GF-D8 (cell line): Measurements from ENCODE around the gene GYPB.
"Not testable (repeated sequence)": the region's sequence is repeated elsewhere in the genome, so short reads cannot be mapped to it uniquely, and the experiment has no call there.

Source experiments
- DNase-seq: peaks from one replicate; lab custom pipeline; 2025; lab: John Stamatoyannopoulos, UW

GYPB gene

DNA sequence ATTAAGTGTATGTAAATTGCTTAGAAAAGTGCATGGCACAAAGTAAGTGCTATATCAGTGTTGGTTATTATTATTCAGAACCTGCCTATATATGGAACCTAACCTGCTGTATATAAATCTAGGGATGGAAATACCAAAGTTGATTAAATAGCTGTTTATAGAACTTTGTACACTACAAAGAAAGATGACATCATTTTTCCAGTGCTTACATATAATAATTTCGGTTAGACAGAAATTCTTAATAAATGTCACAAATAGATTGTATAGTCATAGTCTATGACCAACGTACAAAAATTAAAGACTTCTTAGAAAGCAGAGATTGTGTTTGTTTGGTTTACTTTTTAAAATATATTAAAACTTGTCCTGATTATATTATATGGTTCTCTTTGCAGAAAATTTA is 4.4 kb downstream of the GYPB start:
- DNase-seq, result no peak

DNA sequence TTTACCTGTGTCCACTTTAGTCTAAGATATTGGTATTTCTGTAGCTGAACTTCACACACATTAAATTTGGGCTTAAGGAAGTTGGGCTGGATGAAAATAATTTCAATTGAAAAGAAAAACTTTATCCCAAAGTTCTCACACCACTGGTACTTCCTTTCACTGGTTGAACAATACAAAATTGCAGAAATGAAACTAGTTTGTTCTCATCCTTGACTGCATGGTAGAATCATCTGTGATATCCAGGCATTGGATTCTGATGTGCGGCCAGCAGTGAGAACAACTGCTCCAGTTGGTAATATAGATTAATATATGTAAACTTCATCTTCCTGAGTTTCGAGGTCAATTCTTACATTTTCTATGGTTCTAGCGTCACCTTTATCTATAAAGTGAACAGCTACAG is 10.6 kb downstream of the GYPB start:
- not testable (repeated sequence) for DNase-seq

DNA sequence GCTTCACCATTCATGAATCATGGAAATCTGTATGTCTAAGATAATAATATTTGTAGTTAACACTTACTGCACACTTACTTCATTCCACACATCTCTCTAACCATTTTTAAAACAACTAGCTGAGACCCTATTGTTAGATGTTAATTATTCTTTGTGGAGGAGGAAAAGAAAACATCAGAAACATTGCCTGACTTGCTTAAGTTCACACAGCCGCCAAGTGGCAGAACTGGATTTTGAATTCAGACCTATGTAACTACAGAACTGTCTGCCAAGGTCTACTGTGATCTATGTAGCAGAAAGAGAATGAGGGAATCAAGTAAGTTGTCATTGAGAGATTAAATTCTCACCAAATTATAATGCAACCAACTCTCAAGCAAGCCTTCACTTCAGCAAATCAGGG is 11.2 kb downstream of the GYPB start:
- DNase-seq, result not testable (repeated sequence)

DNA sequence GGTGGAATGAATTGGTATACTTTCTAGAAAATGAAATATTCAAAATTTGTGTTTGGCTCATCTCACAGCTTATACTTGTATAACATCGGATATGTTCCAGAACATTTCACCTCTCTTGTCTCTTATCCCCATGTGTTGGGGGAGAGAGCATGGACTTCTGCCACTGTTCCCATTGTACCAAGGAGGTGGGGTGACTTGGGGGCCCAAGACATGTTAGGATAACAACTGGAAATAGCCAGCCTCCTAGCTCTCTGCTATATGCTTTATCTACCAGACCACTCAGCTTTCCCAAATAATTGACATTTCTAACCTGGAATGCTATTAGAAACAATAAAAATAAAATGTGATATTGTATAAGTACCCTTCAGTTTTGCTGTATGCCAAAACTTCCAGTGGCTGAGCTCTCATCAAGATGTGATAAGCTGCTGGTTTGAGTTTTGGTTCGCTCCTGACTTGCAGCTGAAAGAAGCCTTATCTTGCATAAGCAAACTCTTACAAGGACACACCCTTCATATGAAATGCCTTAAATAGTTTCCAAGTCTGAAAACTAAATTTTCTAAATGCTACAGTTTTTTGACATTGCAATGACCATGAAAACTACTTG is 12.9 kb downstream of the GYPB start:
- DNase-seq, result not testable (repeated sequence)

DNA sequence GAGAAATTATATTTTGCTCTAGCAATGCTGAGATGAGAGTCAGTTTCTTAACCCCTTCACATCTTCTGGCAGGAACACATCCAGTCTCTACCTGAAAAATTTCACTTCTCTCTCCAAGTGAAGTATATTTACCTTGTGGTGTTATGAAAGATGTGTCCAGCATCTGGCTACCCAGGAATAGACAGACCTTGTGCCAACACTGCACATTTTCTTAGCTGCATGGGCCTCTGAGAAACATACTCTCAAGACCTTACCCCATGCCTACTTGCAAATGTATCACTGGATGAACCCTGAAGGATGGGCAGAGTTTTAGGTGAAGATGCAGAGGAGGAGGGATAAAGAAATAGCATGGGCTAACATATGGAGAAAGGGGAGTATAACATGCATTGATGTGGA is 13.6 kb downstream of the GYPB start:
- DNase-seq, result not testable (repeated sequence)

DNA sequence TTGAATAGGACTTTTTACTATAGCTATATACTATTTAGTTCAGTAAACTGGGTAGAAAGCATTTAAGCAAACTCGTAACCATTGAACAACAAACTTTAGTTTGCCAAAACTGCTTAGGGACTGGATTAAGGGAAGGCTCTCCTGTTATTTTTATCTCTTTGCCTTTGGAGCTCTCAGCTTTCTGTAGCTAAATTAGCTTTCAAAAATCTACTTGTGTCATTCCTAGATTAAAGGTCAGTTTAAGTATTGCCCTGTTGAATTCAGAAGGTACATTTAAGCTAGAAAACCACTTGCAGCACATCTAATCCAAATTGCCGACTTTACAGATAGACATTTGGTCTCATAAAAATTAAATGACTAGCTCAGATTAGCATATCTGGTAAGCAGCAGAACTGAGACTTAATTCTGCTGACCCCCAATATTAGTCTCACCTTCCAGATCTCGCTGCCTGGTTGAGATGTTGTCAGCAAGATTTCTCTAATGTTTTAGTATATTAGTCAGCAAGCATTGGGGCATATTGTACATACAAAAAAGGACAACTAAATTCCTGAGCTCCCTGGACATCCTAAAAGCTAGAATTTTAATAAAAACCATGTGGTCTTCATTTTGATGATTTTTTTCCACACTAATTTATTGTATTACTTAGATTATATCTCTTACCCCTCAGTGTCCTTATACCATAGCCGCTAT is 14.2 kb downstream of the GYPB start:
- not testable (repeated sequence) for DNase-seq

DNA sequence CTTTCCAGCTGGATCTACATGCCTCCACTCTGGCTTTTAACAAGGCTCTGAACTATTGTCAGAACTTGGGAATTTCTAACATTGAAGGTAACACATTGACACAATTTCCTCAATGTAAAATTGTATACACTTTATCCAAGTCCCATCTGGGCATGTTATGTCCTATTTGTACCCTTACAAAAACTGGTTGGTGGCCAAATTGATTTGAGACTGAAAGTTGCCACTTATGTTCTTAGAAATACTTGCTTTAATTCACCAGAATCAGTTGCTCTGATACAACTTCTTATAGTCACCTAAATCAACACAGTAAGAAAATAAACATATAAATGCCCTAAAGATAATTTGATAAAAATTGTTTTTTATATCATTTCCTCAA is 15.3 kb downstream of the GYPB start:
- DNase-seq, result not testable (repeated sequence)

DNA sequence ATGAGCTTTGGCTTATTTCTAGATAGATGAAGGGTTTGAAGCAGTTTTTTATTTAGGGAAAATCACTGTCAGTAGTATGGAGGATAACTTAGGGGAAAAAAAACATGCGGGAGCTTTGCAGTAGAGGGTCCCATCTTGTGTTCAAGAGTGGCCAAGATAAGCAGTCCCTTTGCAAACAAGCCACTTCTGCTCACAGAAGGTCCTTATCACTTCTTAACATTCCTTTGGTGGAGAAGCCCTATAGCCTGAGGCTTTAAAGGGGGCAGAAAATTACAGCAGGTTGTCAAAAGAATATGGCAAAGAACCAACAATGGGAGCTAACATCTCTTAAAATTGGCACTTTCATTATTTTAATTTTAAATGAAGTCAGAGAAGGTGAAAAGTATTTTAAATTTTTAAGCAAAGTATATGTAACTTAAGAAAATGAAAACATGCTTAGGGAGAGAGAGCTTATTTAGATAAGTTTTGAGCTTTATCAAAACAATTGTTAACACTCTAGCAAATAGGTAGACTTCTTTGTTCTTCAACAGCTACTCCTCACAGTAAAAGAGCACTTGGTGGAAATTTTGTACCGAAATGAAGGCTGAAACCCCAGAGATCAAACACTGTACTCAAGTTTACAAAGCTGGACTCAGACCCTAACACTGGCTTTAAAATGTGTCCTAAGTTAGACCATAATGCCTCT is 15.8 kb downstream of the GYPB start:
- DNase-seq, result not testable (repeated sequence)

DNA sequence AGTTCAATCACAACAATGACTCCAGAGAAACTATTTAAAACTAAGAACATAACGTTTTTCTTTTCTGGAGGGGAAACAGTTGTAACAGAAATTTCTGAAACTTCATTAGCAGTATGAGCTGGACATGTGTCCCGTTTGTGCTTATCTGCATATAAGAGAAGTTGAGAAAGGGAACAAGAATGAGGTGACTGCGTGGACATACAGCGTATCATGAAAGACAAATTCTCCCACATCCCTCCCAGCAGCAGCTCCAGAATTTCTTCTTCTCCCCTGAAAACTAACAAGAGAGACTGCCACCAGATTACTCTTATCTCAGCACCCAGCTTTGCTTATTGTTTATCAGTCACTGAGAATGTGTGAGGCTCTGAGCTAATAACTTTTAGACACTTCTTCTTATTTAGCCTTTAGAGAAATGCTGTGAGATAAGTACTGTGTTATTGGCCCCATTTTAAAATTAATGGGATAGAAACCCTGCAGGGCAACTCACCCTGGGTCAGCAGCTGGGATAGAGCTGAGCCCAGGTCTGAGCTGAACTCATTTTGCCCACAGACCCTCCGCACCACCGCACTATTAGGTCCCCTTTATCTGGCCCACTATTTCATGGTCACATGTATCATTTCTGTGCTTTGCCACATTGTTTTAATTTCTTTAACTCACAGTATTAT is 18.7 kb downstream of the GYPB start:
- not testable (repeated sequence) for DNase-seq

DNA sequence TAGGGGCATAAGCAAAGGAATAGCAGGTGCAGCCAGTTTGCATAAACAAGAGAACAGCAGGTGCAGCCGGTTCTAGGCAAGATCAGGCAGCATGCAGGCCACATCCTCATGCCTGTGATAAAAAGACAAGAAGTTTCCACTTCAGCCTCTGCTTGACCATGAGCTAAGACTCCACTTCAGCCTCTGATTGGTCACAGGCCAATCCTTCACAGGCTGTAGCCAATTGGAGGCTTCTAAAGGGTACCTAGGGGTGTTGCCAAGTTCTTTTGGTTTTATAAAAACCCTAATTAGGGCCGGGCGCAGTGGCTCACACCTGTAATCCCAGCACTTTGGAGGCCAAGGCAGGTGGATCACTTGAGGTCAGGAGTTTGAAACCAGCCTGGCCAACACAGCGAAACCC is 23.0 kb downstream of the GYPB start:
- not testable (repeated sequence) for DNase-seq

DNA sequence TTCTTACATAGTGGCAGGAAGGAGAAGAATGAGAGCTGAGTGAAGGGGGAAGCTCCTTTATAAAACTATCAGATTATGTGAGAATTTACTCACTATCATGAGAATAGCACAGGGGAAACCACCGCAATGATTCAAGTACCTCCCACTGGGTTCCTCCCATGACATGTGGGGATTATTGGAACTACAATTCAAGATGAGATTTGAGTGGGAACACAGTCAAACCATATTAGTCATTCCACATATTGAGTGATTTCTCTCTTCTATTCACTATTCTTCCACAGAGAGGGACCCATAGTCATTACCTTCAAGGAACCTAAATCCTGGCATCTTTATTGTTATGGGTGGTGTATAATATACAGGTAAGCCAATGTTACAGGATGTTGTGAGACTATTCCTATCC is 27.4 kb downstream of the GYPB start:
- DNase-seq, result not testable (repeated sequence)

DNA sequence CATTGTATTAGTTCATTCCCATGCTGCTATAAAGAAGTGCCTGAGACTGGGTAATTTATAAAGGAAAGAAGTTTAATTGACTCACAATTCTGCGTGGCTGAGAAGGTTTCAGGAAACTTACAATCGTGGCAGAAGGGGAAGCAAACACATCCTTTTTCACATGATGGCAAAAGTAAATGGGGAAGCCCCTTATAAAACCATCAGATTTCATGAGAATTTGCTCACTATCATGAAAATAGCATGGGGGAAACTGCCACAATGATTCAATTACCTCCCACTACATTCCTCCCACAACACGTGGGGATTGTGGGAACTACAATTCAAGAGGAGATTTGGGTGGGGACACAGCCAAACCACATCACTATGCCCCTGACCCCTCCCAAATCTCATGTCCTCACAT is 28.5 kb downstream of the GYPB start:
- DNase-seq, result not testable (repeated sequence)

DNA sequence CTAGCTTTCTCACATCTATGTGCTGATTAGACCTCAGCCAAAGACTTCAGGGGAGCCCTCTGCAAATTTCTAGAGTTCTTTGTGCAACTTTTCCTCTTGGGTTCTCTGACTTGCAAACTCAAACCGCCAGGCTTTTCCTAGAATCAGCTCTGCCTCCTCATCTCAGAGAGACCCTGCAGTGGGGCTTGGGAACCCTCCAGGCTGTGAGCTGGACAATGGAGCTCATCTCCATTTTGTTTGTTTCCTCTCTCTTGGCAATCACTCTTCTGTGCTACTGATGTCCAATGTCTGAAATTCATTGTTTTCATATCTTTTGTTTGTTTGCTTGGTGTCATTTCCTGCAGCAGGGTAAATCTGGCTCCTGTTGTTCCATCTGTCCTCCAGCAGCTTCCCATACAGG is 33.0 kb downstream of the GYPB start:
- DNase-seq, result no peak

DNA sequence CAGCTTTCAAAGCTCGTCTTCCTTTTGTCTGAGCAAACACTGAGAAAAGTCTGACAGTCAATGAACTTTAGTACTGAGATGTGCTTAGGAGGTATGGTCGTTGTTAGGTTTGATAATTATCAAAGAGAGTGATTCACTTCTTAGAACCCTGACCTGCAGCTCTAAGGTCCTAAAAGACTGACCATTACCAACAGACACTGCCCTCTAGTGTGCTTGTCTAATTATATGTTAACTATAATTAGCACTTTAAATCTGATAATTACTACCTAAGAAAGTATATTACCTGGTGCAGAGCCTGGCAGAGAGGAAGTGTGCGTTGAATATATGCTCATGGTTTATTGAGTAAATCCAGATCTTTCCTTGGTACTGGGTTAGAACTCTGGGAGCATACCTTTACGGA is 38.4 kb downstream of the GYPB start:
- not testable (repeated sequence) for DNase-seq

DNA sequence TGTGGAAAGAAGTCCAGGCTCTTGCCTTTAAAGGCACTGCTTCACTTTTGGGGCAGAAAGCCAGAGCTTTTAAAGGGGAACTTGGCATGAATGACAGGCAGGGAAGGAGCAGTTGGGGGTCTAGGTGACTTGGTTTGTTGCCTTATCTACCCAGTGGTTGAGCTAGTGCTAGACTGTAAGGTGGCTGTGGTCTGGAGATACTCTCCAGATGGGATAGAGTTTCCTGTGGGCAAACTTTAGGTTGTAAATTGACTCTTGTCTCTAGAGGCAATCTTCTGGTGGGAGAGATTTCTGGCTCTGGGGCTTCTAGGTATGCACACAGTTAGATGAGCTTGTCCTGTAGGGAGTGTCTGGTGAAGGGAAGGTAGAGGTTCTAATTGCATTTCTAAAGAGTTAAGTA is 43.7 kb downstream of the GYPB start:
- DNase-seq, result not testable (repeated sequence)

DNA sequence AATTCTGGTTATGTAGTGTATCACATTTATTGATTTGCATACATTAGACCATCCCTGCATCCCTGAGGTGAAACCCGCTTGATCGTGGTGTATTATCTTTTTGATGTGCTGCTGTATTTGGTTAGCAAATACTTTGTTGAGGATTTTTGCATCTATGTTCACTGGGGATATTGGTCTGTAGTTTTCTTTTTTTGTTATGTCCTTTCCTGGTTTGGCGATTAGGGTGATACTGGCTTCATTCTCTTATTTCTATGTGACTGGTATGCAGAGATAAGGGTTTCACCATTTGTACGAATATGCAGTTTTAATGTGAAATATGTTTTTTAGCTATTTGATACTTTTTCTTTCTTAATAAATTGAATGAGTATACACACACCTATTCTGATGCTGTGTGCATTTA is 45.2 kb downstream of the GYPB start:
- not testable (repeated sequence) for DNase-seq

DNA sequence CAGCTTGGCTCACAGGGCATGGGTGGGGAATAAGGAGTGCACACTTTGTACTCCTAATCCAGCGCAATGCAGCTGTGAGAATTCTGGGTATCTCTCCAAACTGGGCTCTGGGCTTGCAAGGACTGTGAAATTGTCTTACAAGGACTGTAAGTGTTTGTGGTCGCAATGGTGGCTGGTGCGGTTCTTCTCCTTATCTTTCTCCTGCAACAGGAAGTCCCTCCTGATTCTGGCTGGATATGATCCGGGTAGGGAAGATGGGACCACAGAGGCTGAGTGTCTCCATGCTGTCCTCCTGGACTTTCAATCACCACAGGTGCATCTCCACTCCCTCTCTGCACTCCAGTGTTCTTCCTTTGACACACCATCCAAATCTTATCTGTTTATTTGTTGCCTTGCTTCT is 58.1 kb downstream of the GYPB start:
- DNase-seq, result no peak

DNA sequence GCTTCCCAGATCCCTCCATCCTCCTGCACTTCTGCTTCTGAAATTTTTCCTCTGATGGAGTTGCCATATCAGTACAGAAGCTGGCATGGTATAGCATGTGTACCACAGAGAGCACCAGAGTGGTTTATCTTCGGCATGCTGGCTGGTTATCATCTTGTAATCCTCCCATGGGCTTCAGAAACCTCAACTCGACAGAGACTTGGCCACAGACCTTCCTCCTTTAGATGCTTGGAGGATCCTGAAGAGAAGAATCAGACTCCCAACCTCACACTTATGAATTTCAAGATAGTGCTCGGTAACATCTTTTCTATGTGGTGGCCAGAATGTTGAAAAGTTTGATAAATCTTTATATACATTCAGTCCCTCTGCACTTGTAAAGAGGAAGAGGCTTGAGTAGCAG is 63.9 kb downstream of the GYPB start:
- DNase-seq, result not testable (repeated sequence)

DNA sequence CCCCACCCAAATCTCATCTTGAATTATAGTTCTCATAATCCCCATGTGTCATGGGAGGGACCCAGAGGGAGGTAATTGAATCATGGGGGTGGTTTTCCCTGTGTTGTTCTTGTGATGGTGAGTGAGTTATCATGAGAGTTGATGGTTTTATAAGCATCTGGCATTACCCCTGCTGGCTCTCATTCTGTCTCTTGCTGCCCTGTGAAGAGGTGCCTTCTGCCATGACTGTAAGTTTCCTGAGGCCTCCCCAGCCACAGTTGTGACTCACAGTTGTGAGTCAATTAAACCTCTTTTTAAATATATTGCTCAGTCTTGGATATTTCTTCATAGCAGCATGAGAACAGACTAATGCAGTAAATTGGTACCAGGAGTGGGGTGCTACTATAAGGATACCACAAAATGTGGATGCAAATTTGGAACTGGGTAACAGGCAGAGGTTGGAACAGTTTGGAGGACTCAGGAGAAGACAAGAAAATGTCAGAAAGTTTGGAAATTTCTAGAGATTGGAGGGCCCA is 67.7 kb downstream of the GYPB start:
- DNase-seq, result not testable (repeated sequence)

DNA sequence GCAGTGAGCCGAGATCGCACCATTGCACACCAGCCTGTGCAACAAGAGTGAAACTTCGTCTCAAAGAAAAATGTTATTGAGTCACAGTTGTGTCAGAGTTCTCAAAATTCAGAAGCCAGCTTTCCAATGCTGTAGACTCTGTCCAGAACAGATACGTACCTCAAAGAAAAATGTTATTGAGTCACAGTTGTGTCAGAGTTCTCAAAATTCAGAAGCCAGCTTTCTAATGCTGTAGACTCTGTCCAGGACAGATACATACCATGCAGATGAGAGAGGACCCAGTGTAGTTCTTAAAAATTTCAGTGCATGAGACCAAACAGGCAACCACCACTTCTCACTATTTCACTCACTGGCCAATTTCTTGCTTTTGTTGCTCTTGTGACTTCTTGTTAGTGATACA is 68.2 kb downstream of the GYPB start:
- DNase-seq, result not testable (repeated sequence)

DNA sequence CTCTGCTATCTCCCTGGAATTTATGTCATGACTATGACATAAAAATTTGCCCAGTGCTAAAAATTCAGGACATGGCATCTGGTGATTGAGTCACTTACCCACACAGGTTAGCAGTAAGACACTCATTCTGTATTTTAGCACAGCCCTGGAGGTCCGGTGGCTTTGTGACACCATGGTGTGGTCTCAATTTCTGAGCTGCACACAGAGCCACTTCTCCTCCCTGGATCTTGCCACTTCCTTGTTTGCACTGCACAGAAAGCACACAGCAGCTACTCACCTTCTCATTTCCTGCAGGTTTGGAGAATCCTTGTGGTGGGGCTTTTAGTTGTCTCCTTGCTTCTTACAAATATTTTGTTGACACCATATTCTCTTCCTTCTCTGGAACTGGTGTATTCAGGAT is 69.0 kb downstream of the GYPB start:
- DNase-seq, result not testable (repeated sequence)

DNA sequence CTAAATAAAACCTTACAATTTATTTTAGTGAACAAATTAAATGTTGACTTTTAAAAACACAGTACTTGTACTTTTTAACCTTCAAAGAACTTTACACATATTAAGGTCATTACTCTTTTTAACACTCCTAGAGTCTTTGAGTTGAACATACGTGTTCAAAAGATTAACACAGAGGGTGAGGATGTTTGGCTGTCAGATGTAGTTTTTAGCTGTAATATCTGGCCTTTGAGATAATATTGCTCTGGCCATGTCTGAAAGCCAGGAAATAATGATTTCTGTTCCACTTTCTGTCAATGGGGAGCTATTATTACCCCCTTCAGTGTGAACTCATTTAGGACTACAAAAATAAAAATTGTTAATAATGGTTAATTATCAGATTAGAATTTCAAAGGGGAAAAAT is 71.7 kb downstream of the GYPB start:
- not testable (repeated sequence) for DNase-seq
